ENCODE results near the gene TMC2. TPM values are rescaled to one million over a fixed set of nuclear protein-coding genes. Genes with fewer than 3 reads are reported as not detected.

The TMC2 gene
- total RNA-seq, 1 experiment from 2014 or later, result not detected

DNA sequence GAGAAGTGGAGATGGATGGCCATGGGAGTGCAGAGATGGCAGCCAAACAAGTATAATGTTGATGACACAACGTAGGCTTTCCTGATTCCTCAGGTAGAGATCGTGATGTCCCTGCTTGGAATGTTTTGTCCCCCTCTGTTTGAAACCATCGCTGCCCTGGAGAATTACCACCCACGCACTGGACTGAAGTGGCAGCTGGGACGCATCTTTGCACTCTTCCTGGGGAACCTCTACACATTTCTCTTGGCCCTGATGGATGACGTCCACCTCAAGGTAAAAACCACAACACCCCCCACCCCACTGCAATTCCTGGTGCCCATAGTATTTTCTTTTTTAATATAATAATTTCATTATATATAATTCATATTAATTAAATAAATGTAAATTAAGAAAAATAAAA is 74.0 kb downstream of the TMC2 start:
- CTCF ChIA-PET, result no interaction called here
- TF ChIP-seq, protein P1, sequence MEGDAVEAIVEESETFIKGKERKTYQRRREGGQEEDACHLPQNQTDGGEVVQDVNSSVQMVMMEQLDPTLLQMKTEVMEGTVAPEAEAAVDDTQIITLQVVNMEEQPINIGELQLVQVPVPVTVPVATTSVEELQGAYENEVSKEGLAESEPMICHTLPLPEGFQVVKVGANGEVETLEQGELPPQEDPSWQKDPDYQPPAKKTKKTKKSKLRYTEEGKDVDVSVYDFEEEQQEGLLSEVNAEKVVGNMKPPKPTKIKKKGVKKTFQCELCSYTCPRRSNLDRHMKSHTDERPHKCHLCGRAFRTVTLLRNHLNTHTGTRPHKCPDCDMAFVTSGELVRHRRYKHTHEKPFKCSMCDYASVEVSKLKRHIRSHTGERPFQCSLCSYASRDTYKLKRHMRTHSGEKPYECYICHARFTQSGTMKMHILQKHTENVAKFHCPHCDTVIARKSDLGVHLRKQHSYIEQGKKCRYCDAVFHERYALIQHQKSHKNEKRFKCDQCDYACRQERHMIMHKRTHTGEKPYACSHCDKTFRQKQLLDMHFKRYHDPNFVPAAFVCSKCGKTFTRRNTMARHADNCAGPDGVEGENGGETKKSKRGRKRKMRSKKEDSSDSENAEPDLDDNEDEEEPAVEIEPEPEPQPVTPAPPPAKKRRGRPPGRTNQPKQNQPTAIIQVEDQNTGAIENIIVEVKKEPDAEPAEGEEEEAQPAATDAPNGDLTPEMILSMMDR (conservative IDR thresholded peaks at IDR 0.05; ENCODE audit: low read depth, low read length), result no peak
- TF ChIP-seq EZH2 (IDR thresholded peaks at IDR 0.05; ENCODE audit: borderline replicate concordance, low read depth, low read length, poor library complexity, severe bottlenecking), result no peak
- no peak for DNase-seq (ENCODE audit: low spot score)
- BruUV-seq (replicated peaks), result no TSS peak
- intact Hi-C loops (cut with micrococcal nuclease; ENCODE audit: unreplicated experiment), result no loop called here
- Histone ChIP-seq H3K4me1 (ENCODE audit: insufficient read depth, low read length, poor library complexity, severe bottlenecking) (no peaks in the 10 kb centered on the region), H3K9me3 (ENCODE audit: low read depth, low read length, poor library complexity, severe bottlenecking) (peaks cover 12% of the 10 kb centered on the region), H3K27ac (ENCODE audit: low read depth, low read length, poor library complexity, severe bottlenecking) (no peak overlapping the region), H3K4me3 (ENCODE audit: low read depth, low read length, poor library complexity, severe bottlenecking) (no peak overlapping the region), H3K27me3 (replicated peaks; ENCODE audit: insufficient read depth, low read depth, low read length, poor library complexity) (no peaks in the 10 kb centered on the region), H3K36me3 (ENCODE audit: insufficient read depth, low read length, poor library complexity, severe bottlenecking) (no peaks in the 10 kb centered on the region)
- POLR2A ChIA-PET (ENCODE audit: low non-redundant PET), result no interaction called here

DNA sequence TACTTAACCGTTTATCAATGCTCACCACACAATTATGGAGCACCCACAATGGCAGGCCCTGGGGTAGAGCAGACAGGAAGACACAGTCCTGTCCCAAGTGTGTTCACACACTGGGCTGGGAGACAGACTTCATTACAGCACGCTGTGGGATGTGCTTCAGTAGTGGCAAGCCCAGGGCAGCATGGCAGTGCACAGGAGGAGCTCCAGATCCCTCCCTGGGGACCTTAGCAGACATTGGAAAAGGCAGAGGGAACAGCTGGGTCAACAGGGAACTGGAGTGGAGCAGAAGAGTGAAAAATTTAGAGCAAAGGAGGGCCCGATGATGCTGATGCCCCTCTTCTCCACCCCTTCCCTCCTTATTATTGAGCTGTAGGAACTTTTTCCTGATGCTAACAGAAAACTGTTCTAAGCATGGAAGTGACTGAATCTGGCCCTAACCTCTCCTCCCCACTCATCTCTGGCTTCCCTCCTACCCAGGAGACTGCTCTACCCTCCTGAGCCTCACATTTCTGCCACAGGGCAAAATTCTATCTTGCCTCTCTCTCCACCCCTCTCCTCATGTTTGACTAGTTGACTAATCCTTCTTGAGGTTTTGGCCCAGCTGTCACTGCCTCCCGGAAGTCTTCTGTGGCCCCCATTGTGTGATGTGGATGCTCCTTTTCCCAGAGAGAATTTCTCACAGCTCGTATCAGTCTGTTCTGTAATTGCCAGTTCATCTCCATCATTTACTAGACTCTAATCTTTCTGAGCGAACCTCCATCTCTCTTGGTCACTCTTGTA is 74.8 kb downstream of the TMC2 start:
- TF ChIP-seq EZH2 (IDR thresholded peaks at IDR 0.05; ENCODE audit: borderline replicate concordance, low read depth, low read length, poor library complexity, severe bottlenecking), result no peak
- TF ChIP-seq, protein P1 (conservative IDR thresholded peaks at IDR 0.05; ENCODE audit: low read depth, low read length), result no peak
- ChIA-PET POLR2A (ENCODE audit: low non-redundant PET) (no interaction called here), CTCF (no interaction called here)
- no TSS peak for BruUV-seq (replicated peaks)
- Histone ChIP-seq H3K9me3 (ENCODE audit: low read depth, low read length, poor library complexity, severe bottlenecking) (peaks cover 5% of the 10 kb centered on the region), H3K4me3 (ENCODE audit: low read depth, low read length, poor library complexity, severe bottlenecking) (no peak overlapping the region), H3K27ac (ENCODE audit: low read depth, low read length, poor library complexity, severe bottlenecking) (no peak overlapping the region), H3K27me3 (replicated peaks; ENCODE audit: insufficient read depth, low read depth, low read length, poor library complexity) (no peaks in the 10 kb centered on the region), H3K4me1 (ENCODE audit: insufficient read depth, low read length, poor library complexity, severe bottlenecking) (no peaks in the 10 kb centered on the region), H3K36me3 (ENCODE audit: insufficient read depth, low read length, poor library complexity, severe bottlenecking) (no peaks in the 10 kb centered on the region)
- intact Hi-C loops (cut with micrococcal nuclease; ENCODE audit: unreplicated experiment), result no loop called here
- DNase-seq (ENCODE audit: low spot score), result no peak

DNA sequence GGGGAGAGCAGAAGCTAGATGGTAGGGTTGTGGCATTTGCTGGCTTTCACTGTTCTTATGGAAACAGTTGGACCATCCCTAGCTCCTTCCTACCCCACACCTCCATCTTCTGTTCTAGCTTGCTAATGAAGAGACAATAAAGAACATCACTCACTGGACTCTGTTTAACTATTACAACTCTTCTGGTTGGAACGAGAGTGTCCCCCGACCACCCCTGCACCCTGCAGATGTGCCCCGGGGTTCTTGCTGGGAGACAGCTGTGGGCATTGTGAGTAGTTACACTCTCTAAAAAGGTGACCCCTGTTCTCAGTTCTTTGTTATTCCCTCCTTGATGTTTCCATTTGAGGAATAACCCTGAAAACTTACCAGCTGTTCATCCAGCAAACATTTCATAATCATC is 75.7 kb downstream of the TMC2 start:
- Histone ChIP-seq H3K4me1 (ENCODE audit: insufficient read depth, low read length, poor library complexity, severe bottlenecking) (no peaks in the 10 kb centered on the region), H3K9me3 (ENCODE audit: low read depth, low read length, poor library complexity, severe bottlenecking) (peaks cover 2% of the 10 kb centered on the region), H3K27me3 (replicated peaks; ENCODE audit: insufficient read depth, low read depth, low read length, poor library complexity) (no peaks in the 10 kb centered on the region), H3K36me3 (ENCODE audit: insufficient read depth, low read length, poor library complexity, severe bottlenecking) (no peaks in the 10 kb centered on the region), H3K4me3 (ENCODE audit: low read depth, low read length, poor library complexity, severe bottlenecking) (no peak overlapping the region), H3K27ac (ENCODE audit: low read depth, low read length, poor library complexity, severe bottlenecking) (no peak overlapping the region)
- BruUV-seq (replicated peaks), result no TSS peak
- POLR2A ChIA-PET (ENCODE audit: low non-redundant PET), result no interaction called here
- TF ChIP-seq, protein P1 (conservative IDR thresholded peaks at IDR 0.05; ENCODE audit: low read depth, low read length), result no peak
- TF ChIP-seq EZH2 (IDR thresholded peaks at IDR 0.05; ENCODE audit: borderline replicate concordance, low read depth, low read length, poor library complexity, severe bottlenecking), result no peak
- CTCF ChIA-PET, result no interaction called here
- intact Hi-C loops (cut with micrococcal nuclease; ENCODE audit: unreplicated experiment), result no loop called here
- no peak for DNase-seq (ENCODE audit: low spot score)

All from A673 (cell line).